DMS 273 (cell line): ENCODE measurements around the gene PRSS3.
"Not testable (repeated sequence)": the region's sequence is repeated elsewhere in the genome, so short reads cannot be mapped to it uniquely, and the experiment has no call there.

Experiments
- DNase-seq: peaks from one replicate; lab custom pipeline; 2025; ENCODE audit not compliant: unreplicated experiment; lab: John Stamatoyannopoulos, UW

PRSS3 gene

GRCh38 chr9:33817327-33818166, 22.2 kb downstream of the PRSS3 start:
- peak; percentile 85 for DNase-seq

DNA sequence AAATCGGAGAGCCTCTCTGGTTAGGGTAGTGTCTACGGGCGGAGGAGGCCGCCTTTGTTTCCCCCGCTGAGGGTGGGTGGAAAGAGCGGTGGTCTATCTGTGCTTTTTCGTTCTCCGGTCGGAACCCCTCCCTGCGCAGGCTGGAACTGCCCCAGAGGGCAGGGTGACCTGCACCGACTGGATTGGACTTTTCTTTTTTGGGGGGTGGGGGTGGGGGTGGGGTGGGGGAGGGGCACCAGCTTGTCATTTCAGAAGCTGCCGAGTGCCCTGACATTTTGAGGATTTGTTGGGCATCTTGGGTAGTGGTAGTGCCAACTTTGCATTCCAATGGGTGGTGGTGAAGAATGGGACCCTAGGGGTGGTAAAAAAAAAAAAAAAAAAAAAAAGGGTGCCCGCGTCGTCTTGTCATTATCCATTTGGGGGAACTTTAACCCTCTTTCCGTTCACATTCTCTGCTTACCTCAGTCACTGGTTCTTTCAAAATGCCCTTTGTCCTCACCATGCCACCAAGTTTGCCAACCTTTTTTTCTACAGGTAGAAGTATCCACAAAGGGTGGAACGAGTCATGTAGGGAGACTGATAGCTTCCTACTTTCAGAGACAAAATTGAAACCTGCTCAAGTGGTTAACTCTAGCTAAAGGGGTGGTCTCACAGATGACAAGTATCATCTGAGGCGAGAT, 22.9 kb downstream of the PRSS3 start:
- peak; percentile 12 for DNase-seq

DNA sequence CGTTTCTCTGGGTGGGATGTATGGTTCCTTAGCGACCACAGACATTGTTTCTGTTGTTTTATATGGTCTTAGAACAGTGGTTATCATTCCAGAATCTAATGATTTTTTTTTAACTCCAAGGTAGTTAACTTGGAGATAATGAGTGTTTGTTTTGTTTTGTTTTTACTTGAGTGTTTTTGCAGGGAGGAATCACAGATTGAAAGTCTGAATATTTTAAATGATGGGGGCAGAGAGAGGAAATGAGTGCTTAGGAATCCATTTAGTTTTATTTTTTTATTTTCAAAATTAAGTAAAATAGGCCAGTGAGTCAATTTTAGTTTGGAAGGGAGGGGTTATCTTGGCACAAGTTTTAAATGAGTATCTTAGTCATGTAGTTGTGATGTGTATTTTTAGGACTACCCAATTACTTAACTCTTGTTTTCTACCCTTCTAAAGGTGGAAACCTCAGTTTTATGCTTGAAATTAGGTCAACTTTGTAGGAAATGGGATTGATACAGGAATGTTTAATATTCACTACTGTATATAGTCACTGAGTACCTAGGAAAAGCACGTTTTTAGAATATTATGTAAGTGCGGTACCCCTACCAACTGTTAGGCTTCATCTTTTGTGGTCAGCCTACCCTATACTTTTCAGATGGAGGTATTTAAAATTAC, 23.6 kb downstream of the PRSS3 start:
- no peak for DNase-seq

DNA sequence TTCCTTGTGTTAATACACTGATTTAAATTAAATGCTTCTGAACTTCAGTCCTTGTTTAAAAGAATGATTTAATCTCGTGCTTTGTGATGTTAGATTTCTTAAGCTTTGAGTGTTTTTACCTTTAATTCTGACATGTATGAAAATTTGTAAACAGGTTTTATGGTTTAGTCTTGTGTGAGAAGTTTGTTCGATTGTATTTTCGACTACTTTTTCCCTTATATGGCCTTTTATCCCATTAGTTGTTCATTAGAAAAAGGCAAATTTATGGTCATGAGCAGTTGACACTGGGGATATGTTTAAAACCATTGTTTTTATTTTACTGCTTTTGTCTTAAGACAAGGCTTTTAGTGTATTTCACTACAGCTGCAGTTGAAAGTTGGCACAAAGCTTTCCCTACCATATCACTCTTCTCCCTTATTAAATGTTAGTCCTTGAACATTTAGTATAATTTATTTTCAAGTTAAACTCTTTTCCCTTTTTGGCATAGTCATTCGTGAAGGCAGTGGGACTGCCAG, 24.9 kb downstream of the PRSS3 start:
- DNase-seq = no peak

DNA sequence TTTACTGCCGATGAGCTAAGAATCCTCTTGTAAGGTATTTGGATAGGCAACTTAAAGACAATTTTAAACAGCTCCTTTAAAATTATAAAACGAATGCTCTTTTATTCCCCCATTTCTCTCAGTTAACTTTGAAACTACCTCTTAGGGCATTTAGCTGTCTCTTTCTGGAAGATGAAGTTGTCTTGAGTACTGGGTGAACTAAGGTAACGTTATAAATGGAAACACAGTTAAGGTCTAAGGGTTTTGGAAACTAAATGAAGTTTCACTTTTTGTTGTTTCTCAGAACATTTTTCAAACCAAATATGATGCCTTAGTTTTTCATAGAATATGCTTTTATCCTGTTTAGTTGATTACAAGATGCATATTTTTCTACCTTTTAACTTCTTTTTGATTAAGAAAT, 28.4 kb downstream of the PRSS3 start:
- no peak for DNase-seq

- DNase-seq = not testable (repeated sequence)
Measured at GRCh38 chr9:33827285-33827684, 31.9 kb downstream of the PRSS3 start.

DNA sequence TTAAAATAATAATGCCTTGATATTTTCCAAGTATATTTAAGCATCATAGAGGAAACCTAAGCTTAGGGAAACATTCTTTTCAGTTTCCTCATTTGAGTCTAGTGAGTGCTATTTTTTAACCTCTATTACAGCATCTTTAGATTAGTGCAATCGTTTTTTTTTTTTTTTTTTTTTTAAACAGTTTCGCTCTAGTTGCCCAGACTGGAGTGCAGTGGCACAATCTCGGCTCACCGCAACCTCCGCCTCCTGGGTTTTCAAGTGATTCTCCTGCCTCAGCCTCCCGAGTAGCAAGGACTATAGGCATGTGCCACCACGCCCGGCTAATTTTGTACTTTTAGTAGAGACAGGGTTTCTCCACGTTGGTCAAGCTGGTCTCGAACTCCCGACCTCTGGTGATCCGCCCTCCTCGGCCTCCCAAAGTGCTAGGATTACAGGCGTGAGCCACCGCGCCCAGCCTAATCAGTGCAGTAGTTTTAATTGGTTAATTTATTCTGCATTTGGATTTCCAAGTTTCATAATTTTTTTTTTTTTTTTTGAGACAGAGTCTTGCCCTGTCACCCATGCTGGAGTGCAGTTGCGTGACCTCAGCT, 34.4 kb downstream of the PRSS3 start:
- DNase-seq = not testable (repeated sequence)

GRCh38 chr9:33835625-33836260, 40.4 kb downstream of the PRSS3 start:
- no peak for DNase-seq

DNA sequence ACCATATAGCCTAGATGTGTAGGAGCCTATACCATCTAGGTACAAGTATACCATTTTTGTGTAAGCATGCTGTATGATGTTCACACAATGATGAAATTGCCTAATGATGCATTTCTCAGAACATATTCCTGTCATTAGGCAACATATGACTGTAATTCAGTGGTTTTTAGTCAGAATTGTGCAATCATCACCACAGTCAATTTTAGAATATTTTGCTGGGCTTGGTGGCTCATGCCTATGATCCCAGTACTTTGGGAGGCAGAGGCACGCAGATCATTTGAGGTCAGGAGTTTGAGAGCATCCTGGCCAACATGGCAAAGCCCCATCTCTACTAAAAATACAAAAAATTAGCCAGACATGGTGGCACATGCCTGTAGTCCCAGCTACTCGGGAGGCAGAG, 40.9 kb downstream of the PRSS3 start:
- DNase-seq = not testable (repeated sequence)

DNA sequence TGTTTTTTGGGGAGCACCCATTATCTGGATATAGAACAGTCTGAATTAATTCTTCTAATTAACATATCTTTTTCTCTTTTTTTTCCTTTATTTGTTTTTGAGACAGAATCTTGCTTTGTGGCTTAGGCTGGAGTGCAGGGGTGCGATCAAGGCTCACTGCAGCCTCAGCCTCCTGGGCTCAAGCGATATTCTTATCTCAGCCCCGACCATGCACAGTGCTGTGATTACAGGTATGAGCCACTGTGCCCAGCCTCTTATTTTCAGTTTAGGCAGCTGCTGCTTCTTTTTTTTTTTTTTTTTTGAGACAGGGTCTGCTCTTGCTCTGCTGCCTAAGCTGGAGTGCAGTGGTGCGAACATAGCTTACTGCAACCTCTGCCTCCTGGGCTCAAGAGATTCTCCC, 41.8 kb downstream of the PRSS3 start:
- DNase-seq = no peak

DNA sequence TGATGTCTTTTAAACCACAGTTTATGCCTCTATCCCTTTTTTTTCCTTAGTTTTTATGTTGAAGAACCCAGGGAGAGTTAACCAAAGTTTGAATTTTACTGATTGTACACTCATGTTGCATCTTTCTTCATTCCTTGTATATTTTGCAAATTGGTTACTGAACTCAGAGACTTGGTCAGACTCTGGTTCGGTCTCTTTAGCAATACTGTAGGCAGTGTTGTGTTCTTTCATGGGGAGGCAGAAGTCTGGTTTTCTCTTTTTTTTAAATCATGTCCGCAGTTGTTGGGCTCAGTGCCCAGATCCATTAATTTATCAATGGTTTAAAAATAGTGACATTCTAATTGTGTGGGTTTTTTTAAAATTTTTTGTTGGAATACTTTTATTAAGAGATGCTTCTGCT, 45.0 kb downstream of the PRSS3 start:
- DNase-seq = no peak

DNA sequence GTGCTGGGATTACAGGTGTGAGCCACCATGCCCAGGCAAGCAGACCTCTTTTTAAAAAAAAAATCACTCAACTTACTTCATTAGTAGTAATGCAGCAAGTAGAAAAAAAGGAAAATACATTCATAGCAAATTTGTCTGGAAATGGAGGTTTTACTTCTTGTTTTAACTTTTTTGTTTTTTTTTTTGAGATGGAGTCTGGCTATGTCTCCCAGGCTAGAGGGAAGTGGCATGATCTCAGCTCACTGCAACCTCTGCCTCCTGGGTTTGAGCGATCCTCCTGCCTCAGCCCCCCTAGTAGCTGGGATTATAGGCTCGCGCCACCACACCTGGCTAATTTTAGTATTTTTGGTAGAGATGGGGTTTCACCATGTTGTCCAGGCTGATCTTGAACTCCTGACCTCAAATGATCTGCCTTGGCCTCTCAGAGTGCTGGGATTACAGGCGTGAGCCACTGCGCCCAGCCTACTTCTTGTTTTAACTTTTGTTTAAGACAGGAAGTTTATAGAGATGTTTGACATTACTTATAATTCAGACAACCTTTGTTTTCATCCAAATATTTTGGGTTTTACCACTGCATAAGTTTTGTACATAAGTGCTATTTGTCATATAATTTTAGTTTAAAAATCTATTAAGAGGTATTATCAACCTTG, 48.1 kb downstream of the PRSS3 start:
- DNase-seq = no peak

- DNase-seq = no peak
Measured at GRCh38 chr9:33846231-33846630, 50.9 kb downstream of the PRSS3 start.

DNA sequence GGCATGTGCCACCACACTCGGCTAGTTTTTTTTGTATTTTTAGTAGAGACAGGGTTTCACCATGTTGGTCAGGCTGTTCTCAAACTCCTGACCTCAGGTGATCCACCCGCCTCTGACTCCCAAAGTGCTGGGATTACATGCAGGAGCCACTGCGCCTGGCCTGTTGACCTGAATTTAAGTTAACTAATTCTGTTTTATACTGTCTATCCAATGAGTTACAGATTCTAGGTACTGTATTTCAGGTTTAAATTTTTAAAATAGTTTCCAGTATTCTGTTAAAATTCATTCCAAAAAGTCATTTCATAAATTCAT, 52.5 kb downstream of the PRSS3 start:
- not testable (repeated sequence) for DNase-seq
